WTC11 (cell line): ENCODE results near the gene GREM1.

Source experiments
- CTCF ChIP-seq: fragments of 200-600 bp; IDR thresholded peaks from 2 replicates; pipeline ENCODE4 v1.8.0; 2022; ENCODE audit warnings: antibody characterized with exemption
- FOXK1 ChIP-seq: sonication (generic); formaldehyde crosslinking; IDR thresholded peaks from 2 replicates; pipeline ENCODE4 v1.8.0; 2022; ENCODE audit warnings: mild to moderate bottlenecking, moderate library complexity, missing genetic modification reagents
- ZBTB21 ChIP-seq: sonication (generic); formaldehyde crosslinking; IDR thresholded peaks from 2 replicates; pipeline ENCODE4 v1.8.1; 2023; ENCODE audit warnings: mild to moderate bottlenecking, missing genetic modification reagents, borderline replicate concordance
- ZNF532 ChIP-seq: fragments of 250-450 bp; sonication (Bioruptor Pico); IDR thresholded peaks from 2 replicates; pipeline ENCODE4 v1.9.0; 2021; ENCODE audit warnings: mild to moderate bottlenecking, borderline replicate concordance

- no peak for TF ChIP-seq CTCF
- TF ChIP-seq FOXK1 = no peak
- no peak for TF ChIP-seq ZNF532
- TF ChIP-seq ZBTB21 (CRISPR knock-in tag) = no peak
These were observed 23.4 kb upstream of the GREM1 start for GRCh38 chr15:32694222-32694983.
